B cell (primary cell): ENCODE data around the gene SLC22A31.
"Not testable (repeated sequence)": the region's sequence is repeated elsewhere in the genome, so short reads cannot be mapped to it uniquely, and the experiment has no call there.

Source experiments
- CTCF ChIP-seq: fragments of 200-600 bp; IDR thresholded peaks from one replicate; pipeline ENCODE4 v1.8.0; 2022; ENCODE audit warnings: antibody characterized with exemption, mild to moderate bottlenecking
- EZH2 ChIP-seq: IDR thresholded peaks from 2 replicates; pipeline ENCODE4 v1.6.1; 2012; ENCODE audit warnings: borderline replicate concordance, low read depth, mild to moderate bottlenecking, moderate library complexity, low read length; ENCODE audit not compliant: insufficient read depth, poor library complexity, severe bottlenecking

GRCh38 chr16:89188471-89189357 lies 11.6 kb downstream of the SLC22A31 start:
- TF ChIP-seq CTCF, EZH2: not testable (repeated sequence)
